Stimulated activated CD8-positive, alpha-beta memory T cell treated with anti-CD3 and anti-CD28 coated beads, Interleukin-4, amount 100 ng/mL, for 48 hours (primary cell): ENCODE measurements around the gene RESF1.
"Not testable (repeated sequence)": the region's sequence is repeated elsewhere in the genome, so short reads cannot be mapped to it uniquely, and the experiment has no call there.

Experiments
- DNase-seq: peaks from one replicate; pipeline ENCODE4 v3.0.0-alpha.2; 2020

RESF1 gene

GRCh38 chr12:31959161-31959700 is at the start of gene RESF1:
Gene RESF1 (plus strand): TSS chr12:31959415. CDS start chr12:31980956, 21,541 bp downstream.
- DNase-seq = peak; percentile 86

- no peak for DNase-seq
Measured at GRCh38 chr12:31914927-31915326, 44.3 kb upstream of the RESF1 start.

- no peak for DNase-seq
Measured at GRCh38 chr12:31915446-31915845, 43.8 kb upstream of the RESF1 start.

GRCh38 chr12:31922341-31923062 is 36.7 kb upstream of the RESF1 start:
- DNase-seq = no peak

GRCh38 chr12:31923063-31923412 is 36.2 kb upstream of the RESF1 start:
- no peak for DNase-seq

GRCh38 chr12:31928246-31929026 is 30.8 kb upstream of the RESF1 start:
- DNase-seq = peak; percentile 36

GRCh38 chr12:31929027-31929526 is 30.1 kb upstream of the RESF1 start:
- no peak for DNase-seq

- DNase-seq = no peak
Measured at GRCh38 chr12:31931796-31932715, 27.2 kb upstream of the RESF1 start.

GRCh38 chr12:31944299-31944698 is 14.9 kb upstream of the RESF1 start:
- DNase-seq = no peak

GRCh38 chr12:31947971-31948370 is 11.2 kb upstream of the RESF1 start:
- no peak for DNase-seq

- not testable (repeated sequence) for DNase-seq
Measured at GRCh38 chr12:31948697-31949359, 10.4 kb upstream of the RESF1 start.

GRCh38 chr12:31950088-31950487 is 9.1 kb upstream of the RESF1 start:
- no peak for DNase-seq

GRCh38 chr12:31950492-31950891 is 8.7 kb upstream of the RESF1 start:
- no peak for DNase-seq

- no peak for DNase-seq
Measured at GRCh38 chr12:31951008-31951407, 8.2 kb upstream of the RESF1 start.

- no peak for DNase-seq
Measured at GRCh38 chr12:31951939-31952338, 7.3 kb upstream of the RESF1 start.

GRCh38 chr12:31952418-31952817 is 6.8 kb upstream of the RESF1 start:
- no peak for DNase-seq

GRCh38 chr12:31954925-31955858 is 4.0 kb upstream of the RESF1 start:
- no peak for DNase-seq

GRCh38 chr12:31958569-31959160 is 550 bp upstream of the RESF1 start:
- DNase-seq = no peak

GRCh38 chr12:31959701-31960391 is 631 bp downstream of the RESF1 start:
- peak; percentile 78 for DNase-seq

GRCh38 chr12:31961137-31961536 is 1.9 kb downstream of the RESF1 start:
- no peak for DNase-seq
